ENCODE data around the gene VOPP1.

VOPP1 gene

GRCh38 chr7:55432939-55433784, 139.1 kb downstream of the VOPP1 start:
- Histone ChIP-seq H3K9ac (no peak overlapping the region), H3K4me1 (ENCODE audit: low read depth, poor library complexity, severe bottlenecking) (peaks cover 13% of the 10 kb centered on the region), H3K36me3 (ENCODE audit: insufficient read depth) (no peaks in the 10 kb centered on the region), H3K4me3 (IDR thresholded peaks at IDR 0.05; ENCODE audit: insufficient read depth, low read depth, low read length) (no peak overlapping the region), H4K20me1 (ENCODE audit: insufficient read depth) (no peaks in the 10 kb centered on the region), H2AFZ (ENCODE audit: low read depth) (no peak overlapping the region; the same call in 1 of the 2 replicates), H3K27me3 (ENCODE audit: insufficient read depth, low read depth) (no peaks in the 10 kb centered on the region), H3K4me2 (peak overlapping the region; percentile 4; the same call in 1 of the 2 replicates), H3K79me2 (ENCODE audit: insufficient read depth, low read depth) (no peaks in the 10 kb centered on the region), H3K27ac (no peak overlapping the region)
- peak; percentile 85 for TF ChIP-seq CTCF (conservative IDR thresholded peaks at IDR 0.05; ENCODE audit: low read depth, low read length)

GRCh38 chr7:55432506-55432905, 139.8 kb downstream of the VOPP1 start:
- Histone ChIP-seq H3K4me3 (IDR thresholded peaks at IDR 0.05; ENCODE audit: insufficient read depth, low read depth, low read length) (no peak overlapping the region), H3K27ac (no peak overlapping the region), H3K27me3 (ENCODE audit: insufficient read depth, low read depth) (no peaks in the 10 kb centered on the region), H3K4me1 (ENCODE audit: low read depth, poor library complexity, severe bottlenecking) (peaks cover 13% of the 10 kb centered on the region), H2AFZ (ENCODE audit: low read depth) (no peak overlapping the region), H3K9ac (no peak overlapping the region), H3K4me2 (no peak overlapping the region), H3K79me2 (ENCODE audit: insufficient read depth, low read depth) (no peaks in the 10 kb centered on the region), H3K36me3 (ENCODE audit: insufficient read depth) (no peaks in the 10 kb centered on the region), H4K20me1 (ENCODE audit: insufficient read depth) (no peaks in the 10 kb centered on the region)
- TF ChIP-seq CTCF (conservative IDR thresholded peaks at IDR 0.05; ENCODE audit: low read depth, low read length), result no peak

GRCh38 chr7:55431898-55432297, 140.4 kb downstream of the VOPP1 start:
- no peak overlapping the region for H3K9ac ChIP-seq
- H3K4me3 ChIP-seq (IDR thresholded peaks at IDR 0.05; ENCODE audit: insufficient read depth, low read depth, low read length), result no peak overlapping the region
- H3K79me2 ChIP-seq (ENCODE audit: insufficient read depth, low read depth), result no peaks in the 10 kb centered on the region
- H2AFZ ChIP-seq (ENCODE audit: low read depth), result no peak overlapping the region
- H3K4me2 ChIP-seq, result no peak overlapping the region
- no peaks in the 10 kb centered on the region for H3K36me3 ChIP-seq (ENCODE audit: insufficient read depth)
- no peak for TF ChIP-seq CTCF (conservative IDR thresholded peaks at IDR 0.05; ENCODE audit: low read depth, low read length)
- H3K27me3 ChIP-seq (ENCODE audit: insufficient read depth, low read depth), result no peaks in the 10 kb centered on the region
- H3K4me1 ChIP-seq (ENCODE audit: low read depth, poor library complexity, severe bottlenecking), result peaks cover 13% of the 10 kb centered on the region
- no peaks in the 10 kb centered on the region for H4K20me1 ChIP-seq (ENCODE audit: insufficient read depth)
- H3K27ac ChIP-seq, result no peak overlapping the region

GRCh38 chr7:55429835-55430499, 142.3 kb downstream of the VOPP1 start:
- Histone ChIP-seq H3K27ac (no peak overlapping the region), H3K79me2 (ENCODE audit: insufficient read depth, low read depth) (no peaks in the 10 kb centered on the region), H3K36me3 (ENCODE audit: insufficient read depth) (no peaks in the 10 kb centered on the region), H3K9ac (no peak overlapping the region), H3K4me2 (no peak overlapping the region), H3K27me3 (ENCODE audit: insufficient read depth, low read depth) (no peaks in the 10 kb centered on the region), H4K20me1 (ENCODE audit: insufficient read depth) (no peaks in the 10 kb centered on the region), H3K4me1 (ENCODE audit: low read depth, poor library complexity, severe bottlenecking) (peaks cover 13% of the 10 kb centered on the region), H3K4me3 (IDR thresholded peaks at IDR 0.05; ENCODE audit: insufficient read depth, low read depth, low read length) (no peak overlapping the region), H2AFZ (ENCODE audit: low read depth) (no peak overlapping the region)
- no peak for TF ChIP-seq CTCF (conservative IDR thresholded peaks at IDR 0.05; ENCODE audit: low read depth, low read length)
